OCI-LY1 (cell line): ENCODE data around the gene SHC4.

Experiments used
- EZH2 ChIP-seq: fragments of 200-600 bp; sonication (generic), shearing (Covaris generic); IDR thresholded peaks from 2 replicates; pipeline ENCODE4 v1.8.0; 2017; ENCODE audit warnings: borderline replicate concordance, mixed run types, mild to moderate bottlenecking, antibody characterized with exemption, low read length, moderate library complexity, mixed read lengths
- TF ChIP-seq, protein P1 (sequence below): fragments of 200-600 bp; sonication (generic), shearing (Covaris generic); IDR thresholded peaks from 2 replicates; pipeline ENCODE4 v1.5.1; 2017; ENCODE audit warnings: mild to moderate bottlenecking, antibody characterized with exemption, low read length, moderate library complexity, mixed read lengths

DNA sequence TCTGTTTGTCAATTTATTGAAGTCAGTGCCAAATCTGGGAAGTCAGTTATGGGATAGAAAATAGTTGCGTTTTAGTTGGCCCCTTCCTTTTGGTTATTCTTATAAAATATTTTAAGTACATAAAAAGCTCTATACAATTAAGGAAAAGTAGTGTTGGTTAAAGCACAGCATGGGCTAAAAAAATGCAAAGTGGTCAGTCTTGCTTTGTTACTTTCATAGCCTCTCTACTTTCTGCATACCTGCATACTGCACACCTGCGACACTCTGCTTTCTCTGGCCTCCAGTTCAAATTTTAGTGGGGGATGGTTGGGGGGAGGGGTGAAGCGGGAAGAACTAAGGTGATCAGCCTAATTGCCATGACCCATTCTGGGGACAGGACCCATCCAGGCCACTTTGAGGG is 21.8 kb upstream of the SHC4 start:
- TF ChIP-seq EZH2 = no peak
- TF ChIP-seq, protein P1, sequence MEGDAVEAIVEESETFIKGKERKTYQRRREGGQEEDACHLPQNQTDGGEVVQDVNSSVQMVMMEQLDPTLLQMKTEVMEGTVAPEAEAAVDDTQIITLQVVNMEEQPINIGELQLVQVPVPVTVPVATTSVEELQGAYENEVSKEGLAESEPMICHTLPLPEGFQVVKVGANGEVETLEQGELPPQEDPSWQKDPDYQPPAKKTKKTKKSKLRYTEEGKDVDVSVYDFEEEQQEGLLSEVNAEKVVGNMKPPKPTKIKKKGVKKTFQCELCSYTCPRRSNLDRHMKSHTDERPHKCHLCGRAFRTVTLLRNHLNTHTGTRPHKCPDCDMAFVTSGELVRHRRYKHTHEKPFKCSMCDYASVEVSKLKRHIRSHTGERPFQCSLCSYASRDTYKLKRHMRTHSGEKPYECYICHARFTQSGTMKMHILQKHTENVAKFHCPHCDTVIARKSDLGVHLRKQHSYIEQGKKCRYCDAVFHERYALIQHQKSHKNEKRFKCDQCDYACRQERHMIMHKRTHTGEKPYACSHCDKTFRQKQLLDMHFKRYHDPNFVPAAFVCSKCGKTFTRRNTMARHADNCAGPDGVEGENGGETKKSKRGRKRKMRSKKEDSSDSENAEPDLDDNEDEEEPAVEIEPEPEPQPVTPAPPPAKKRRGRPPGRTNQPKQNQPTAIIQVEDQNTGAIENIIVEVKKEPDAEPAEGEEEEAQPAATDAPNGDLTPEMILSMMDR = no peak
